Upper lobe of left lung (tissue), 6 donors: ENCODE results near the gene PSTPIP2. TPM values are rescaled to one million over a fixed set of nuclear protein-coding genes. Genes with fewer than 3 reads are reported as not detected.

Experiments
- ATAC-seq, 2 donors: fragments of 200-7000 bp; cut with Tn5 transposase; one replicate each; pipeline ENCODE4 v1.9.1; 2022; ENCODE audit warnings: mild to moderate bottlenecking in 2 of 2, moderate library complexity in 2 of 2; ENCODE audit not compliant: low FRiP score in 2 of 2
- DNase-seq, 2 donors: peaks; one replicate each; pipeline ENCODE4 v3.0.0-alpha.2; 2019 to 2020
- H3K27ac ChIP-seq, 4 donors: fragments of 200-600 bp; sonication (generic); one replicate each; pipeline ENCODE4 v1.5.1; 2016 to 2019
- H3K27me3 ChIP-seq, 4 donors: fragments of 200-600 bp; sonication (generic); one replicate each; pipeline ENCODE4 v1.5.1; 2017 to 2019
- H3K36me3 ChIP-seq, 4 donors: fragments of 200-600 bp; sonication (generic); one replicate each; pipeline ENCODE4 v1.5.1; 2016 to 2019
- H3K4me1 ChIP-seq, 4 donors: fragments of 200-600 bp; sonication (generic); one replicate each; pipeline ENCODE4 v1.5.1; 2018 to 2019
- H3K4me3 ChIP-seq, 4 donors: fragments of 200-600 bp; sonication (generic); one replicate each; pipeline ENCODE4 v1.5.1; 2017 to 2019; ENCODE audit warnings: mild to moderate bottlenecking in 2 of 4, moderate library complexity in 1 of 4
- H3K9me3 ChIP-seq, 4 donors: fragments of 200-600 bp; sonication (generic); one replicate each; pipeline ENCODE4 v1.5.1; 2018 to 2019
- CTCF ChIP-seq, 6 experiments: fragments of 450-650 bp in 4 of 6; fragments of 200-600 bp in 2 of 6; sonication (generic) in 2 of 6; IDR thresholded peaks; one replicate each; pipeline ENCODE4 v1.5.1; 2016 to 2019; ENCODE audit warnings: antibody characterized with exemption in 6 of 6
- EP300 ChIP-seq, 4 donors: sonication (generic); formaldehyde crosslinking; IDR thresholded peaks; one replicate each; pipeline ENCODE4 v1.5.1; 2017; ENCODE audit warnings: antibody characterized with exemption in 4 of 4, control low read depth in 2 of 4
- POLR2A ChIP-seq, 4 donors: fragments of 450-650 bp; IDR thresholded peaks; one replicate each; pipeline ENCODE4 v1.5.1; 2016 to 2017; ENCODE audit warnings: antibody characterized with exemption in 4 of 4, mild to moderate bottlenecking in 2 of 4
- POLR2AphosphoS5 ChIP-seq, 2 donors: sonication (generic); formaldehyde crosslinking; IDR thresholded peaks; one replicate each; pipeline ENCODE4 v1.5.1; 2017; ENCODE audit warnings: antibody characterized with exemption in 2 of 2
- whole genome bisulfite sequencing, 2 donors: methylation state at CpG; one replicate each; pipeline ENCODE4 v1.1.5; 2017 to 2018; 5-methylcytosine and 5-hydroxymethylcytosine counted together
- total RNA-seq, 6 donors: library from RNA; depleted of rRNA in 4 of 6; stranded (reverse); fragments of >200 nt in 4 of 6; gene quantifications; one replicate each; pipeline versions ENCODE4 v1.1.0 to v1.2.1, GENCODE V29; 2016 to 2021
- donor health status: DM: no; HTN: no; CAD: no; lungs with moderate emphysema.
- donor health status: DM: no; HTN: yes; CAD: no; lungs with severe emphysema.

The PSTPIP2 gene
- total RNA-seq, 6 donors from 2014 or later: 8.9 to 48.2 (median 13.0) TPM

- 73 to 89% methylated on average over 5 of the region's 5 CpGs for WGBS, 2 donors
- Histone ChIP-seq H3K27me3 (no peaks in the 10 kb centered on the region), H3K4me3 (no peak overlapping the region), H3K4me1 (peaks cover 0 to 9% (median 3%) of the 10 kb centered on the region in 4 donors), H3K9me3 (no peaks in the 10 kb centered on the region), H3K36me3 (no peaks in the 10 kb centered on the region), H3K27ac (peak overlapping the region; percentile 65 to 73 (median 70))
- ATAC-seq: peak; percentile 22 to 79
- TF ChIP-seq POLR2AphosphoS5 (IDR thresholded peaks at IDR 0.05): no peak
- no peak for TF ChIP-seq EP300 (IDR thresholded peaks at IDR 0.05)
- no peak for TF ChIP-seq CTCF (IDR thresholded peaks at IDR 0.05)
- no peak for DNase-seq
Measured at GRCh38 chr18:46009125-46009840, 62.8 kb downstream of the PSTPIP2 start.

- no peak for DNase-seq
- Histone ChIP-seq H3K27ac (peak overlapping the region; percentile 28 to 71 (median 42)), H3K36me3 (no peaks in the 10 kb centered on the region), H3K4me3 (no peak overlapping the region), H3K4me1 (peaks cover 0 to 9% (median 3%) of the 10 kb centered on the region in 4 donors), H3K27me3 (no peaks in the 10 kb centered on the region), H3K9me3 (no peaks in the 10 kb centered on the region)
- WGBS, 2 donors: 88 to 90% methylated on average over 8 of the region's 8 CpGs
- no peak for TF ChIP-seq POLR2A (IDR thresholded peaks at IDR 0.05)
- TF ChIP-seq CTCF (IDR thresholded peaks at IDR 0.05): no peak
- no peak for TF ChIP-seq EP300 (IDR thresholded peaks at IDR 0.05)
- peak in 1 of 2 donors; percentile 9 for ATAC-seq
Measured at GRCh38 chr18:46008531-46008930, 63.5 kb downstream of the PSTPIP2 start.

GRCh38 chr18:46007165-46007564 lies 64.9 kb downstream of the PSTPIP2 start:
- no peak for ATAC-seq
- Histone ChIP-seq H3K9me3 (no peaks in the 10 kb centered on the region), H3K4me1 (peaks cover 0 to 9% (median 3%) of the 10 kb centered on the region in 4 donors), H3K27me3 (no peaks in the 10 kb centered on the region), H3K27ac (no peak overlapping the region), H3K36me3 (no peaks in the 10 kb centered on the region), H3K4me3 (no peak overlapping the region)
- DNase-seq: no peak
- no peak for TF ChIP-seq EP300 (IDR thresholded peaks at IDR 0.05)
- TF ChIP-seq CTCF (IDR thresholded peaks at IDR 0.05): no peak
- no peak for TF ChIP-seq POLR2AphosphoS5 (IDR thresholded peaks at IDR 0.05)
- no peak for TF ChIP-seq POLR2A (IDR thresholded peaks at IDR 0.05)
- WGBS, 2 donors: 93 to 95% methylated on average over 5 of the region's 5 CpGs

GRCh38 chr18:46002934-46003333 lies 69.1 kb downstream of the PSTPIP2 start:
- Histone ChIP-seq H3K27ac (no peak overlapping the region), H3K36me3 (no peaks in the 10 kb centered on the region), H3K27me3 (no peaks in the 10 kb centered on the region), H3K9me3 (no peaks in the 10 kb centered on the region), H3K4me1 (peaks cover 0 to 3% (median 0%) of the 10 kb centered on the region in 4 donors), H3K4me3 (no peak overlapping the region)
- DNase-seq (no peak), ATAC-seq (no peak)
- WGBS, 2 donors: 100% methylated on average over 1 of the region's 1 CpG
- no peak for TF ChIP-seq POLR2A (IDR thresholded peaks at IDR 0.05)
- no peak for TF ChIP-seq CTCF (IDR thresholded peaks at IDR 0.05)
- no peak for TF ChIP-seq EP300 (IDR thresholded peaks at IDR 0.05)
- TF ChIP-seq POLR2AphosphoS5 (IDR thresholded peaks at IDR 0.05): no peak

- Histone ChIP-seq H3K27me3 (no peaks in the 10 kb centered on the region), H3K27ac (no peak overlapping the region), H3K9me3 (no peaks in the 10 kb centered on the region), H3K4me1 (peaks cover 0 to 3% (median 0%) of the 10 kb centered on the region in 4 donors), H3K36me3 (no peaks in the 10 kb centered on the region), H3K4me3 (no peak overlapping the region)
- ATAC-seq (no peak), DNase-seq (no peak)
- 88 to 92% methylated on average over 2 of the region's 2 CpGs for WGBS, 2 donors
- TF ChIP-seq CTCF (IDR thresholded peaks at IDR 0.05) (no peak), POLR2AphosphoS5 (IDR thresholded peaks at IDR 0.05) (no peak), EP300 (IDR thresholded peaks at IDR 0.05) (no peak), POLR2A (IDR thresholded peaks at IDR 0.05) (no peak)
Measured at GRCh38 chr18:46001892-46002291, 70.2 kb downstream of the PSTPIP2 start.
